Esophagus muscularis mucosa (tissue), 4 donors: ENCODE data around the gene LYPD4.

ENCODE experiments used
- CTCF ChIP-seq, 3 experiments: fragments of 200-600 bp in 2 of 3; fragments of 450-650 bp in 1 of 3; sonication (generic) in 2 of 3; IDR thresholded peaks; one replicate each; pipeline ENCODE4 v1.5.1; 2017 to 2019; ENCODE audit warnings: antibody characterized with exemption in 3 of 3, mild to moderate bottlenecking in 2 of 3, moderate library complexity in 1 of 3
- EP300 ChIP-seq: sonication (generic); formaldehyde crosslinking; IDR thresholded peaks from one replicate; pipeline ENCODE4 v1.6.1; 2017; ENCODE audit warnings: antibody characterized with exemption
- POLR2A ChIP-seq: fragments of 450-650 bp; IDR thresholded peaks from one replicate; pipeline ENCODE4 v1.6.1; 2017; ENCODE audit warnings: antibody characterized with exemption, moderate library complexity, mild to moderate bottlenecking, low read depth
- POLR2AphosphoS5 ChIP-seq, 2 donors: sonication (generic); formaldehyde crosslinking; IDR thresholded peaks; one replicate each; pipeline ENCODE4 v1.6.1; 2017; ENCODE audit warnings: antibody characterized with exemption in 2 of 2

- no peak for TF ChIP-seq CTCF (IDR thresholded peaks at IDR 0.05)
- no peak for TF ChIP-seq POLR2A
- no peak for TF ChIP-seq EP300
- no peak for TF ChIP-seq POLR2AphosphoS5 (IDR thresholded peaks at IDR 0.05)
Measured at GRCh38 chr19:41815301-41815700, 29.2 kb downstream of the LYPD4 start.
